MM.1S (cell line): Measurements from ENCODE around the gene ISG20.

Experiments
- DNase-seq: peaks from one replicate; pipeline ENCODE4 v3.0.0-alpha.2; 2015
- H2AFZ ChIP-seq: fragments of 300-600 bp; sonication (generic); 2 replicates; pipeline ENCODE4 v1.6.0; 2016; ENCODE audit warnings: antibody characterized with exemption, low read length
- H3F3A ChIP-seq: fragments of 300-600 bp; sonication (generic); 2 replicates; pipeline ENCODE4 v1.6.1; 2016; ENCODE audit warnings: mild to moderate bottlenecking, antibody characterized with exemption, low read length, moderate library complexity, mixed read lengths; ENCODE audit not compliant: insufficient read depth
- H3K27ac ChIP-seq: fragments of 300-600 bp; sonication (generic); 2 replicates; pipeline ENCODE4 v1.5.1; 2016; ENCODE audit warnings: mild to moderate bottlenecking, low read length
- H3K27me3 ChIP-seq: fragments of 300-600 bp; sonication (generic); replicated peaks from 2 replicates; pipeline ENCODE4 v1.6.0; 2016; ENCODE audit warnings: low read length; ENCODE audit not compliant: insufficient read depth
- H3K36me3 ChIP-seq: fragments of 300-600 bp; sonication (generic); replicated peaks from 2 replicates; pipeline ENCODE4 v1.6.1; 2016; ENCODE audit warnings: mild to moderate bottlenecking, low read length, mixed read lengths; ENCODE audit not compliant: insufficient read depth
- H3K4me1 ChIP-seq: fragments of 300-600 bp; sonication (generic); 2 replicates; pipeline ENCODE4 v1.6.1; 2016; ENCODE audit warnings: low read length, mixed read lengths
- H3K4me2 ChIP-seq: fragments of 300-600 bp; sonication (generic); 2 replicates; pipeline ENCODE4 v1.6.0; 2016; ENCODE audit warnings: low read depth, low read length
- H3K4me3 ChIP-seq: fragments of 300-600 bp; sonication (generic); 2 replicates; pipeline ENCODE4 v1.5.1; 2016; ENCODE audit warnings: low read length, mixed read lengths
- H3K79me2 ChIP-seq: fragments of 300-600 bp; sonication (generic); 2 replicates; pipeline ENCODE4 v1.6.1; 2016; ENCODE audit warnings: mixed run types, low read length, mixed read lengths
- H3K9ac ChIP-seq: fragments of 300-600 bp; sonication (generic); 2 replicates; pipeline ENCODE4 v1.6.1; 2016; ENCODE audit warnings: low read length, mixed read lengths
- H3K9me2 ChIP-seq: fragments of 300-600 bp; sonication (generic); replicated peaks from 2 replicates; pipeline ENCODE4 v1.6.1; 2016; ENCODE audit warnings: mild to moderate bottlenecking, low read length, mixed read lengths; ENCODE audit not compliant: insufficient read depth
- H3K9me3 ChIP-seq: fragments of 300-600 bp; sonication (generic); replicated peaks from 2 replicates; pipeline ENCODE4 v1.6.1; 2016; ENCODE audit warnings: mild to moderate bottlenecking, low read length, mixed read lengths; ENCODE audit not compliant: insufficient read depth
- H4K20me1 ChIP-seq: fragments of 300-600 bp; sonication (generic); 2 replicates; pipeline ENCODE4 v1.6.1; 2016; ENCODE audit warnings: mild to moderate bottlenecking, low read length, moderate library complexity, mixed read lengths; ENCODE audit not compliant: insufficient read depth
- EZH2 ChIP-seq: fragments of 300-600 bp; sonication (generic); optimal IDR thresholded peaks from 2 replicates; pipeline ENCODE3; 2017; ENCODE audit warnings: low read depth, mild to moderate bottlenecking, antibody characterized with exemption, low read length, mixed read lengths
- EZH2phosphoT487 ChIP-seq: fragments of 300-600 bp; sonication (generic); IDR thresholded peaks from 2 replicates; pipeline ENCODE4 v1.6.1; 2018; ENCODE audit warnings: antibody characterized with exemption, low read length
- TF ChIP-seq, protein P1 (sequence below): fragments of 300-600 bp; sonication (generic); IDR thresholded peaks from 2 replicates; pipeline ENCODE4 v1.5.1; 2016; ENCODE audit warnings: antibody characterized with exemption, low read length, mixed read lengths

Gene ISG20

DNA sequence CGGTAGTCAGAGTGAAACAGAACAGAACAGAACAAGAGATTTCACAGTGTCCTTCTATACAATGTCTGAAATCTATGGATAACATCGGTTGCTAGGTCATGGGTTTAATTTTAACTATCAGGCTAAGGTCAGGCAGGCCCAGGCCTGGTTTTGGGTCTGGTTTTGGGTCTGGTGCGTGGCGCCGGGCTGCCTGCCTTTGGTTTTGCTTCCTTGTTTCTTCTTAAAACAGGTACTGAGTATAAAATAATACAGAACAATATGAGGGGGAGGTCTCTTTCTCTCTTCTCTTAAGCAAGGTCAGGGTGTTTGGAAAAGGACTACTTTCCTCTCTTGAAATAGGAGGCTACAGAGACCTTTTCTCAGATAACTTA is 16.2 kb upstream of the ISG20 start:
- Histone ChIP-seq H4K20me1 (peaks cover 16% of the 10 kb centered on the region), H3F3A (peaks cover 49% of the 10 kb centered on the region), H3K27ac (peak overlapping the region; percentile 73; the same call in 1 of the 2 replicates), H3K4me3 (peak overlapping the region; percentile 99), H3K4me1 (peaks cover 44% of the 10 kb centered on the region), H3K9me3 (no peaks in the 10 kb centered on the region), H3K36me3 (peaks cover 5% of the 10 kb centered on the region; the same call in 1 of the 2 replicates), H3K4me2 (peak overlapping the region; percentile 99), H3K27me3 (no peaks in the 10 kb centered on the region), H3K9ac (peak overlapping the region; percentile 99), H3K9me2 (no peaks in the 10 kb centered on the region), H2AFZ (no peak overlapping the region), H3K79me2 (peaks cover 63% of the 10 kb centered on the region)
- TF ChIP-seq, protein P1, sequence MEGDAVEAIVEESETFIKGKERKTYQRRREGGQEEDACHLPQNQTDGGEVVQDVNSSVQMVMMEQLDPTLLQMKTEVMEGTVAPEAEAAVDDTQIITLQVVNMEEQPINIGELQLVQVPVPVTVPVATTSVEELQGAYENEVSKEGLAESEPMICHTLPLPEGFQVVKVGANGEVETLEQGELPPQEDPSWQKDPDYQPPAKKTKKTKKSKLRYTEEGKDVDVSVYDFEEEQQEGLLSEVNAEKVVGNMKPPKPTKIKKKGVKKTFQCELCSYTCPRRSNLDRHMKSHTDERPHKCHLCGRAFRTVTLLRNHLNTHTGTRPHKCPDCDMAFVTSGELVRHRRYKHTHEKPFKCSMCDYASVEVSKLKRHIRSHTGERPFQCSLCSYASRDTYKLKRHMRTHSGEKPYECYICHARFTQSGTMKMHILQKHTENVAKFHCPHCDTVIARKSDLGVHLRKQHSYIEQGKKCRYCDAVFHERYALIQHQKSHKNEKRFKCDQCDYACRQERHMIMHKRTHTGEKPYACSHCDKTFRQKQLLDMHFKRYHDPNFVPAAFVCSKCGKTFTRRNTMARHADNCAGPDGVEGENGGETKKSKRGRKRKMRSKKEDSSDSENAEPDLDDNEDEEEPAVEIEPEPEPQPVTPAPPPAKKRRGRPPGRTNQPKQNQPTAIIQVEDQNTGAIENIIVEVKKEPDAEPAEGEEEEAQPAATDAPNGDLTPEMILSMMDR = no peak
- no peak for TF ChIP-seq EZH2phosphoT487
- TF ChIP-seq EZH2 = no peak
- DNase-seq = no peak

DNA sequence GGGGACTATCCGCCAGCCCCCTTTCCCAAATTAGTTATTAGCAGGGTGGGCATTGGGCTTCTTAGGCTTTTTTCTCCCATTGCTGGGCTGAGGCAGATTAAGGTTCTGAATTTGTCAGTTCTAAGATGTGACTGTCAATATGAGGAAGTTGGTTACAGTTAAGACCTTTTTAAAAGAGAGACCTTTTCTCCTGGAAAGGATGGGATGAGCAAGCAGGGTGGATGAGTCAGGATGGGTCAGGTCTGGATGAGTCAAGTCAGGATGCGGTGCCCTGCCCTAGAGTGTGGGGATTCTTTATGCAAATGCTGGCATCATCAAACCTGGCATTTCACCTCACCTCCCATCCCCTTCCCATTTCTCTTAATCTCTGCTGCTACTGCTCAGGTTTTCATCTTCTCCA is 15.8 kb upstream of the ISG20 start:
- no peak for DNase-seq
- Histone ChIP-seq H2AFZ (no peak overlapping the region), H3K4me2 (peak overlapping the region; percentile 99), H3K27me3 (no peaks in the 10 kb centered on the region), H3F3A (peaks cover 49% of the 10 kb centered on the region), H3K9ac (peak overlapping the region; percentile 99), H3K4me3 (peak overlapping the region; percentile 99), H3K9me2 (no peaks in the 10 kb centered on the region), H3K27ac (peak overlapping the region; percentile 73; the same call in 1 of the 2 replicates), H3K9me3 (no peaks in the 10 kb centered on the region), H3K36me3 (peaks cover 10% of the 10 kb centered on the region; the same call in 1 of the 2 replicates), H4K20me1 (peaks cover 20% of the 10 kb centered on the region), H3K4me1 (peaks cover 48% of the 10 kb centered on the region), H3K79me2 (peaks cover 68% of the 10 kb centered on the region)
- TF ChIP-seq EZH2phosphoT487 = no peak
- TF ChIP-seq, protein P1 = no peak
- TF ChIP-seq EZH2 = no peak

DNA sequence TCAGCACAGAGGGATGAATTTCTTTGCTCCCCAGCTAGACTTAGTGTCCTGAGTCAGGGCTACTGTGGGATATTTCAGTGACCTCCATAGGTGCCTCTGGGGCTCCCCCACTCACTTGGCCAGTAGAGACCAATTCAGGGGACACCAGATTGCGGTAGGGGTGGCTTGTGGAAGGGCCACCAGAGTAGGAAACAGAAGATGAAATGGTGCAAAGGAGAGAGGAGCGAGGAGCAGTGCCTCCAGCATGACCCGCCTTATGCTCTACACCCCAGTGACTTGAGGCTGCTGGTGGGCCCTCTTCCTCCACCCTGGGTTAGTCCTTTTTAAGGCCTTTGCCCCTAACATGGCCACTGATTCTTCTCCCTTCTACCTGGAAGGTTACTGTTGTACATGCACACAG is 15.2 kb upstream of the ISG20 start:
- Histone ChIP-seq H3K9ac (peak overlapping the region; percentile 99), H3K4me3 (peak overlapping the region; percentile 99), H3K4me1 (peaks cover 54% of the 10 kb centered on the region), H3K36me3 (peaks cover 14% of the 10 kb centered on the region; the same call in 1 of the 2 replicates), H3K9me2 (no peaks in the 10 kb centered on the region), H3K27me3 (no peaks in the 10 kb centered on the region), H3F3A (peaks cover 49% of the 10 kb centered on the region), H3K4me2 (peak overlapping the region; percentile 99), H2AFZ (no peak overlapping the region), H4K20me1 (peaks cover 24% of the 10 kb centered on the region), H3K9me3 (no peaks in the 10 kb centered on the region), H3K79me2 (peaks cover 74% of the 10 kb centered on the region), H3K27ac (peak overlapping the region; percentile 73)
- no peak for TF ChIP-seq EZH2
- no peak for TF ChIP-seq EZH2phosphoT487
- TF ChIP-seq, protein P1 = no peak
- no peak for DNase-seq
